SKM-1 treated with dmso at 0.1 percent for 144 hours (cell line): ENCODE measurements around the gene DOCK1.

Experiments used
- DNase-seq: peaks from one replicate; lab custom pipeline; 2025; ENCODE audit not compliant: unreplicated experiment; lab: John Stamatoyannopoulos, UW

DOCK1 gene

GRCh38 chr10:127157506-127158200, 252.4 kb downstream of the DOCK1 start:
- no peak for DNase-seq

GRCh38 chr10:127158662-127159061, 253.4 kb downstream of the DOCK1 start:
- DNase-seq = no peak

GRCh38 chr10:127159648-127160245, 254.5 kb downstream of the DOCK1 start:
- no peak for DNase-seq

GRCh38 chr10:127161482-127161881, 256.3 kb downstream of the DOCK1 start:
- DNase-seq = no peak

GRCh38 chr10:127162841-127163240, 257.6 kb downstream of the DOCK1 start:
- no peak for DNase-seq

- no peak for DNase-seq
Measured at GRCh38 chr10:127168261-127168660, 263.0 kb downstream of the DOCK1 start.

- DNase-seq = no peak
Measured at GRCh38 chr10:127174866-127175265, 269.6 kb downstream of the DOCK1 start.

- no peak for DNase-seq
Measured at GRCh38 chr10:127175357-127176110, 270.3 kb downstream of the DOCK1 start.

GRCh38 chr10:127176649-127177048, 271.4 kb downstream of the DOCK1 start:
- no peak for DNase-seq

- no peak for DNase-seq
Measured at GRCh38 chr10:127179612-127180250, 274.5 kb downstream of the DOCK1 start.

GRCh38 chr10:127182161-127182560, 276.9 kb downstream of the DOCK1 start:
- no peak for DNase-seq

GRCh38 chr10:127184582-127184981, 279.4 kb downstream of the DOCK1 start:
- no peak for DNase-seq

- no peak for DNase-seq
Measured at GRCh38 chr10:127186813-127187212, 281.6 kb downstream of the DOCK1 start.

- DNase-seq = no peak
Measured at GRCh38 chr10:127189226-127189625, 284.0 kb downstream of the DOCK1 start.

- no peak for DNase-seq
Measured at GRCh38 chr10:127190427-127190826, 285.2 kb downstream of the DOCK1 start.

- no peak for DNase-seq
Measured at GRCh38 chr10:127193125-127193524, 287.9 kb downstream of the DOCK1 start.

GRCh38 chr10:127194111-127194510, 288.9 kb downstream of the DOCK1 start:
- DNase-seq = no peak

- DNase-seq = no peak
Measured at GRCh38 chr10:127194599-127194998, 289.4 kb downstream of the DOCK1 start.

- DNase-seq = no peak
Measured at GRCh38 chr10:127195041-127195506, 289.8 kb downstream of the DOCK1 start.

GRCh38 chr10:127195571-127196281, 290.5 kb downstream of the DOCK1 start:
- no peak for DNase-seq
